GM19397 (cell line): ENCODE measurements around the gene SIRPG.
"Not testable (repeated sequence)": the region's sequence is repeated elsewhere in the genome, so short reads cannot be mapped to it uniquely, and the experiment has no call there.

ENCODE experiments used
- ATAC-seq: cut with Tn5 transposase; IDR thresholded peaks from one replicate; pipeline ENCODE4 v1.9.1; 2021; ENCODE audit warnings: mild to moderate bottlenecking, moderate library complexity; ENCODE audit not compliant: unreplicated experiment

The SIRPG gene

DNA sequence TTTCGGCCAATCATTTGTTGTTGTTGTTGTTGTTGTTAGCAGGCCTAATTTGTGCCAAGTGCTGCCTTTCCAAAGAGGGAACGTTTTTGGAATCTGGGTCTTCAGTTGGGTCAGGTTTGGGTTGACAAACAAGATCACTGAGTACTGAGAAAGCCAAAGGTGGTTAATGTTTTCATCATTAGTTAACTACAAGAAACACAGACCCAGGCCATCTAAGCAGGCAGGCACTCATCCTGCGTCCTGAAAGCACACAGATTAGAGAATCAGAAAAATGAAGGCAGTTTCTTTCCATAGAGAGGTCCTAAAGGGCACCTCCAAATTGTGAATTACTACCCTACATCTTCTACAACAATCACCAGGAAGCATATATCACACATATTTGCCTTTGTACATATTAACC, 15.1 kb upstream of the SIRPG start:
- no peak for ATAC-seq

- no peak for ATAC-seq
These were observed 14.5 kb upstream of the SIRPG start for GRCh38 chr20:1671891-1672669.

- no peak for ATAC-seq
These were observed 11.7 kb upstream of the SIRPG start for GRCh38 chr20:1669304-1669703.

GRCh38 chr20:1667502-1668085, 10.0 kb upstream of the SIRPG start:
- no peak for ATAC-seq

GRCh38 chr20:1666802-1667201, 9.2 kb upstream of the SIRPG start:
- no peak for ATAC-seq

- ATAC-seq, result no peak
These were observed 7.8 kb upstream of the SIRPG start for GRCh38 chr20:1665345-1665744.

DNA sequence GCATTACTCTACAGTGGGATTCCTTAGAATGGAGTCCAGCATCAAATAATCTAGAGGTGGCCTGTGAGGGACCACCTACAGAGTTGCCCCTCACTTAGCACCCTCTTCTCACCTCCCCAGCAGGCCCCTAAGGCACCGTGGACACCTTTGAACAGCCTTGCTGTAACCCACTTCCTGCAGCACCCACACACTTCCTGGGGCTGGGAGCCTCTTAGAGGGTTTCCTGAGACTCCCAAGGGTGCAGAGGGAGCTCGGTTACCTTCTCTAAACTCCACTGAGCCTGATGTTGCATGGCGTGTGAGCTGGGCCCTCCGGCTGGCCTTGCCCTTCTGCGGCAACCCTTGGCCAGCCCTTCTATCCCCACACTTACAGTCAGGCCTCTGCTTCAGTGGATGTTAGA, 7.3 kb upstream of the SIRPG start:
- ATAC-seq, result no peak

DNA sequence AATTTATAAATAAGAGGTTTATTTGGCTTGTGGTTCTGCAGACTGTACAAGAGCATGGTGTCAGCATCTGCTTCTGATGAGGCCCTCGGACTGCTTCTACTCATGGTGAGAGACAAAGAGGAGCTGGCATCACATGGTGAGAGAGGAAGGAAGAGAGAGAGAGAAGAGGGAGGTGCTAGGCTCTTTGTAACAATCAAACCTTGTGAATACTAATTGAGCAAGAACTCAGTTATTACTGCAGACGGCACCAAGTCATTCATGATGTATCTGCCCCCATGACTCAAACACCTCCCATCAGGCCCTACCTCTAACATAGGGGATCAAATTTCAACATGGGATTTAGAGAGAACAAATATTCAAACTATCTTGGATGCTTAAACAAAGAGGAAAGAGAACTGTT, 6.3 kb upstream of the SIRPG start:
- ATAC-seq, result no peak

- ATAC-seq, result no peak
These were observed 4.1 kb upstream of the SIRPG start for GRCh38 chr20:1661542-1662299.

DNA sequence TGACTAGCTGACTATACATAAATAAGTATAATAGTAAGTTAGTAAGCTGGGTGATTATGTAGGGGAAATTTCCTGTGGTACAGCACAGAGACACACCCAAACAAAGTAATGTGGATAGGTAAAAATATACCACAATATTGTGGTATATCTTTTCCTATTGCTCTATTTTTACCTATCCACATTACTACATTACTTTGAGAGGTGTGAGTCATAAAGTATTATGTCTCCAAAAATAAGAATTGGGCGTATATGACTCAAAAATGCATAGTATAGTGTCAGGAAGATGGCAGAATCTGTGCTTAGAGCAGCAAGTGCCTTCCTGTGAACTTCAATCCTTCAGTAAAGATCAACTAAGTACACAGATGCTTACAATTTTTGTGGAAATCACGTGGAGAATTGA, 2.7 kb upstream of the SIRPG start:
- ATAC-seq, result no peak

- no peak for ATAC-seq
These were observed 735 bp downstream of the SIRPG start for GRCh38 chr20:1656844-1657243.

DNA sequence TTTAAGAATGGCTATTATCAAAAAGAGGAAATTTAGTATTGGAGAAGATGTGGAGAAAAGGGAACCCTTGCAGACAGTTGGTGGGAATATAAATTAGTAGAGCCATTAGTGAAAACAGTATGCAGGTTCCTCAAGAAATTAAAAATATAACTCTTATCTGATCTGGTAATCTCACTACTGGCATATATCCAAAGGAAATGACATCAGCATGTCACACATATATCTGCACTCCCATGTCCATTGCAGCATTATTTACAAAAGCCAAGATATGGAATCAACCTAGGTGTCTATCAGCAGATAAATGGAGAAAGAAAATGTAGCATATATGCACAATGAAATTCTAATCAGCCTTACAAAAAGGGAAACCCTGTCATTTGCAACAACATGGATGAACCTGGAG, 2.6 kb downstream of the SIRPG start:
- ATAC-seq, result no peak

DNA sequence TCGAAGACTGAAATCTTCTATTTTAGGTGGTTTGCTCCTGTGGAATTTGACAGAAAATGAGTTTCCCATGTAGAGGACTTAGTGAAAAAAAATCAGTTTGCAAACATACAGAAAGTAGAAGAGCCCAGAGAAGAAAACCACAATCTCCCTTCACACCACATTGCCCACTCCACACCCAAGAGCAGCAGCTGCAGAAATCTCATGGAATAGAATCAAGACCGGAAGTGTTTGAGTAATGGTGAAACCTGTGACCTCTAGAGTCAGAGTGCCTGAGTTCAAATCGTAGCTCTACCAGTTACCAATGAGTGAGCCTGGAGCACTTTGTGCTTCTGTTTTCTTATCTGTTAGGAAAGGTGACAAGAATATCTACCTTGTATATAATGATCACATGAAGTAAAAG, 4.6 kb downstream of the SIRPG start:
- ATAC-seq, result no peak

GRCh38 chr20:1652104-1652503, 5.5 kb downstream of the SIRPG start:
- ATAC-seq, result no peak

DNA sequence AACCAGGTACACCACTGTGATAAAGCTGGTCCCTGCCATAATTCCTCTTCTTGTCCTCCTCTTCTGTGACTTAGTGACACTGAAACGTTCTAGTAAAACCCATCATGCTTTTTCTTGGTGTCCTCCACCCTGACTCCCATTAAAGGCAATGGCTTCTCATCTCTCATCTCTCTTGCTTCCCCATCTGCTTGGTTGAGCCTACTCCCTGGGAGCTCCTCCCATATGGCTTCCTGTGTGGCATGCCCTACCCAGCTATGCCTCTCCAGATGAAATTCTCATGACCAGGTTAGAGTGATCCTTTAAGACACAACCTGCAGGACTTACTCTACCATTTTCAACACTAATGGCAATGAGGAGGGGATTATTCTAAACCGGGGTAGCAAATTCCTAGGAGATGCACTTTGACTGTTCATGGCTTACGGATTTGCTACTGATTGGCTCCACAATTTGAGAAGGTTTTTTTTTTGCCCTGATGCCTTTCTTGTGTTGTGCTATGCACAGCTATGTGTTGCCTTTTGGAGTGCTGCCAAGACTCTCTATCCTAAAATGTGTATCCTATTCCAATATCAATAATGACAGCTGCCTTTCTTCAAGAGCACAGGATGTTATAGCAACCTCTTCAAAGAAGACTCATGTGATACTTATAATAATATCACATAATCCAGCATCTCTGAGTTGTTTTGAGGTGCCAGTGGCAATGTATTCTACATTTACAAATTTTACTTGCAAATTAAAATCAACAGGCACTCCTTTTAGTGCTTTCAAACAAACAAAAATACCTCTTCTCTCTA, 6.1 kb downstream of the SIRPG start:
- ATAC-seq, result no peak

- ATAC-seq, result no peak
These were observed 9.5 kb downstream of the SIRPG start for GRCh38 chr20:1648101-1648500.

GRCh38 chr20:1646975-1647431, 10.6 kb downstream of the SIRPG start:
- no peak for ATAC-seq

DNA sequence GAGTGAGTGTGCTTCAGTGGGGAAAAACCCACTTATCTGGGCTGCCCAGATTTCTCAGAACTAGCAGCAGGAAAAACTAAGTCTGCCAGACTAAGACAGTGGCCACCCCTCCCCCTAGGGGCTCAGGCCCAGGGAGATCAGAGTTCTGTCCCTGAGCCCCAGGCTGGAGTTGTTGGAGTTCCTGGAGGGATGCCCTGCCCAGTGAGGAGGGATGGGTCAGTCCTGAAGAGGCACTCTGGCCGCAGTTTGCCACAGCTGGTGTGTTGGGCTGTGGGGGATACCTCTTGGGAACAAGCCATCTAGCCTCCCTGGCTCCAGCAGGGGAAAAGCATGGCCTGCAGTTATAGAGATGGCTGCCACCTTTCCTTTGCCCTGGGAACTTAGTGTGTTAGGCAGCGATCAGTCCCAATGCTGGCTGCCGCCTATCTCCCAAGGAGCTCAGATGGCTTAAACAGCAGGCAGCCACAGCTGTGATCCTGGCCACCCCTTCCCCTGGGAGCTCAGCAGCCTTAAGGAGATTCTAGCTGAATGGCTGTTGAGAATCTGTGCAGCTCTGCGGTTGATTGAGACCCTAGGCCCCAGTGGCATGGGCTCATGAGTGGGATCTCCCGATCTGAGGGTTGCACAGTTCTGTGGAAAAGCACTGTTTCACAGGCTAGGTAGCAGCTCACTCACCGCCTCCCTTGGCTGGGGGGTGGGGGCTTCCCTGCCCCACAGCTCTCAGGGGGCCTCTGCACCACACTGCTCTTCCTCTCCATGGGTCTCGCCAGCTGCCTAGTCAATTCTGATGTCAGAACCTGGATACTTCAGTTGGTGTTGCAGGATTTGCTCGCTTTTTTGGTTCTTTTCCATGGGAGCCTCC, 13.2 kb downstream of the SIRPG start:
- no peak for ATAC-seq

DNA sequence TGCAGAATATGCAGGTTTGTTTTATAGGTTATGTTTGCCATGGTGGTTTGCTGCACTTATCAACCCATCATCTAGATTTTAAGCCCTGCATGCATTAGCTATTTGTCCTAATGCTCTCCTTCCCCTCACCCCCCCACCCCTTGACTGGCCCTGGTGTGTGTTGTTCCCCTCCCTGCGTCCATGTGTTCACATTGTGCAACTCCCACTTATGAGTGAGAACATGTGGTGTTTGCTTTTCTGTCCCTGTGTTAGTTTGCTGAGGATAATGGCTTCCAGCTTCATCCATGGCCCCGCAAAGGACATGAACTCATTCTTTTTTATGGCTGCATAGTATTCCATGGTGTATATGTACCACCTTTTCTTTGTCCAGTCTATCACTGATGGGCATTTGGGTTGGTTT, 18.9 kb downstream of the SIRPG start:
- ATAC-seq, result not testable (repeated sequence)

GRCh38 chr20:1637755-1638154, 19.8 kb downstream of the SIRPG start:
- no peak for ATAC-seq
